ENCODE measurements around the gene GIPC2.

GRCh38 chr1:78184460-78185072 is 138.8 kb downstream of the GIPC2 start:
- TF ChIP-seq SPI1 (IDR thresholded peaks at IDR 0.05; ENCODE audit: low read depth, low read length) (no peak), POLR2AphosphoS5 (IDR thresholded peaks at IDR 0.05; ENCODE audit: low read depth, low read length) (no peak)

Data from GM12891 (cell line).